ENCODE measurements around the gene DYNLT4. TPM values are rescaled to one million over a fixed set of nuclear protein-coding genes. Genes with fewer than 3 reads are reported as not detected.

The DYNLT4 gene
- total RNA-seq, 2 experiments from 2014 or later = 0.36 to 1.1 TPM

DNA sequence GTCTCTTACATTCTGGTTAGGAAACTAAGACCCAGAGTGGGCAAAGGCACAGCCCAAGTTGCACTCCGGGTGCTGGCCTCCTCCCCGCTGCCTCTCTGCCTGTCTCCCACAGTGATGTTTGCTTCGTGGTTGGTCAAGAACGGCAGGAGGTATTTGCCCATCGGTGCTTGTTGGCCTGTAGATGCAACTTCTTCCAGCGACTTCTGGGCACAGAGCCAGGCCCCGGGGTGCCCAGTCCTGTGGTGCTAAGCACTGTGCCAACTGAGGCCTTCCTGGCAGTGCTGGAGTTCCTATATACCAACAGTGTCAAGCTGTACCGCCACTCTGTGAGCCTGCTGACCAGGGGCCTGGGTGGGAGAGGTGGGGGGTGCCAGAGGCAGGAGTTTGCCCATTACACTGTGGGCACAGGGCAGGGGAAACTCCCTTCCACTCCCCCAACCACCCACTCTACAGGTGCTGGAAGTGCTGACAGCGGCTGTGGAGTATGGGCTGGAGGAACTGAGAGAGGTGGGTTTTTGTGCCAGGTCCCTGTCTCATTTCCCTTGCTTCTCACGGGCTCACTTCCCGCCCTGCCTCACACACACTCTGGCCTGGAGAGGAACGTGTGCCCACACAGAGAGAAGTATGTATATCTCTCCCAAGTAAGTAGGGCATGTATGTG is 3.1 kb upstream of the DYNLT4 start:
- CTCF ChIA-PET = interaction anchor here (0.7 to 4.4 kb wide), 6 partner anchors 12 to 225 kb away, joined by 3 to 51 read pairs (median 14); partner anchors contain the start of genes PLK3 and RNU5D-1
- TF ChIP-seq, protein P1, sequence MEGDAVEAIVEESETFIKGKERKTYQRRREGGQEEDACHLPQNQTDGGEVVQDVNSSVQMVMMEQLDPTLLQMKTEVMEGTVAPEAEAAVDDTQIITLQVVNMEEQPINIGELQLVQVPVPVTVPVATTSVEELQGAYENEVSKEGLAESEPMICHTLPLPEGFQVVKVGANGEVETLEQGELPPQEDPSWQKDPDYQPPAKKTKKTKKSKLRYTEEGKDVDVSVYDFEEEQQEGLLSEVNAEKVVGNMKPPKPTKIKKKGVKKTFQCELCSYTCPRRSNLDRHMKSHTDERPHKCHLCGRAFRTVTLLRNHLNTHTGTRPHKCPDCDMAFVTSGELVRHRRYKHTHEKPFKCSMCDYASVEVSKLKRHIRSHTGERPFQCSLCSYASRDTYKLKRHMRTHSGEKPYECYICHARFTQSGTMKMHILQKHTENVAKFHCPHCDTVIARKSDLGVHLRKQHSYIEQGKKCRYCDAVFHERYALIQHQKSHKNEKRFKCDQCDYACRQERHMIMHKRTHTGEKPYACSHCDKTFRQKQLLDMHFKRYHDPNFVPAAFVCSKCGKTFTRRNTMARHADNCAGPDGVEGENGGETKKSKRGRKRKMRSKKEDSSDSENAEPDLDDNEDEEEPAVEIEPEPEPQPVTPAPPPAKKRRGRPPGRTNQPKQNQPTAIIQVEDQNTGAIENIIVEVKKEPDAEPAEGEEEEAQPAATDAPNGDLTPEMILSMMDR (IDR thresholded peaks at IDR 0.05) = no peak
- DNase-seq (peak; percentile 51), ATAC-seq (no peak)
- peak overlapping the region; percentile 55 for H3K4me3 Mint-ChIP-seq
- H3K9me3 Mint-ChIP-seq = no peaks in the 10 kb centered on the region
- POLR2A ChIA-PET = interaction anchor here (0.6 to 12.0 kb wide), 13 partner anchors 10 to 203 kb away, joined by 3 to 214 read pairs (median 7); partner anchors contain the start of genes BEST4, EIF2B3, PLK3 and RNU5D-1
- H3K36me3 Mint-ChIP-seq (ENCODE audit: low read depth) = peaks cover 31% of the 10 kb centered on the region
- intact Hi-C loops (cut with micrococcal nuclease) = no loop called here
- no peaks in the 10 kb centered on the region for H3K27me3 Mint-ChIP-seq
- peak overlapping the region; percentile 99 for H3K27ac Mint-ChIP-seq
- H3K4me1 Mint-ChIP-seq (ENCODE audit: low read depth) = peaks cover 76% of the 10 kb centered on the region

DNA sequence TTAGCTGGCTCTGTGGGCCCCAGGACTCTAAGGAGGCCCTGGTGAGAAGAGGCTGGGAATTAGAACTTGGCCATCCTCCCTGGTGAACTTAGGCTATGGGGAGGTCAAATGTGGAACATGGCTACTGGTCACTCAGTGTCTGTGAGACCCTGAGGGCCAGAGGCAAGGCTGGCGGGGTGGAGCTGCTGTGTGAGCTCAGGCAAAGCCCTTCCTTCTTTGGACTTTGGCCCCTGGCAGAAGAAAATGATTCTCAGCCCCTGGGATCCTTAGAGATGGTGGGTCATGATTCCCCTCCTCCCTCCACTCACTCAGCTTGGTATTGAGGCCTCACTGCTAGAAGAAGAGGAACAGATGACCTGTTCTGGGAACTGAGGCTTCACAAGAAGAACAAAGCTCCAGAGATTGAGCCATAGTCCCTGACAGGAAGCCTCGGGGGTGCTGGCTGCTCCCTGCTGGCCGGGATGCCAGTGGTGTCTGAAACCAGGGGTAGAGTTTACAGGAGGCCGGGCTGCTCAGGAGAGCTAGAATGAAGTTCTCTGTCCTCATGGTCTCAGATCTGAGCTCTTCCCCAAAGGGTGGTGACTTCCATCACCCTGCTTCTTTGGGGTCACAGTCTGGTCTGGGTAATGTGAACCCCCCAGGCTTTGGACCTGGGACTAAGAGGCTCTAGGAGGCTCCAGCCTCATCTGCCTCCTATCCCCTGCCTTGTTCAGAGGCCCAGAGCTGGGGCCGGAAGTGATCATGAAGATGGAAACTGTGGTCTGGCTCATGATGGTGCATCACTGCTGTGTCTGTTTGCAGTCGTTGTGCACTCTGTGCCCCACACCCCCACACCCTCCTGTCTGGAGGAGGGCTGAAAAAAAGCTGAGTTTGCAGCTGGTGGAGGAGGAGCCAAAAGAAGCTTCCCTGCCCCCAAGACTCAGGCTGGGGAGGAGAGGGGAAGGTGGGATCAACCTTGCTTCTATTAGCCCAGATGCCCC is 2.1 kb upstream of the DYNLT4 start:
- peaks cover 76% of the 10 kb centered on the region for H3K4me1 Mint-ChIP-seq (ENCODE audit: low read depth)
- DNase-seq (peak; percentile 97), ATAC-seq (peak; percentile 56)
- H3K27ac Mint-ChIP-seq = peak overlapping the region; percentile 99
- TF ChIP-seq, protein P1 (IDR thresholded peaks at IDR 0.05) = no peak
- peaks cover 32% of the 10 kb centered on the region for H3K36me3 Mint-ChIP-seq (ENCODE audit: low read depth)
- intact Hi-C loops (cut with micrococcal nuclease) = loop anchor here (2.0 to 10.0 kb wide), 2 partner anchors 78 to 496 kb away; partner anchors contain the start of gene RNU5D-1
- ChIA-PET CTCF (interaction anchor here (0.9 to 4.4 kb wide), 9 partner anchors 10 to 157 kb away, joined by 3 to 51 read pairs (median 6); partner anchors contain the start of genes BEST4, PLK3 and RNU5D-1), POLR2A (interaction anchor here (0.6 to 12.0 kb wide), 20 partner anchors 10 to 713 kb away, joined by 3 to 214 read pairs (median 5); partner anchors contain the start of genes BEST4, EIF2B3, HECTD3 and MUTYH)
- no peaks in the 10 kb centered on the region for H3K9me3 Mint-ChIP-seq
- peak overlapping the region; percentile 55 for H3K4me3 Mint-ChIP-seq
- no peaks in the 10 kb centered on the region for H3K27me3 Mint-ChIP-seq

DNA sequence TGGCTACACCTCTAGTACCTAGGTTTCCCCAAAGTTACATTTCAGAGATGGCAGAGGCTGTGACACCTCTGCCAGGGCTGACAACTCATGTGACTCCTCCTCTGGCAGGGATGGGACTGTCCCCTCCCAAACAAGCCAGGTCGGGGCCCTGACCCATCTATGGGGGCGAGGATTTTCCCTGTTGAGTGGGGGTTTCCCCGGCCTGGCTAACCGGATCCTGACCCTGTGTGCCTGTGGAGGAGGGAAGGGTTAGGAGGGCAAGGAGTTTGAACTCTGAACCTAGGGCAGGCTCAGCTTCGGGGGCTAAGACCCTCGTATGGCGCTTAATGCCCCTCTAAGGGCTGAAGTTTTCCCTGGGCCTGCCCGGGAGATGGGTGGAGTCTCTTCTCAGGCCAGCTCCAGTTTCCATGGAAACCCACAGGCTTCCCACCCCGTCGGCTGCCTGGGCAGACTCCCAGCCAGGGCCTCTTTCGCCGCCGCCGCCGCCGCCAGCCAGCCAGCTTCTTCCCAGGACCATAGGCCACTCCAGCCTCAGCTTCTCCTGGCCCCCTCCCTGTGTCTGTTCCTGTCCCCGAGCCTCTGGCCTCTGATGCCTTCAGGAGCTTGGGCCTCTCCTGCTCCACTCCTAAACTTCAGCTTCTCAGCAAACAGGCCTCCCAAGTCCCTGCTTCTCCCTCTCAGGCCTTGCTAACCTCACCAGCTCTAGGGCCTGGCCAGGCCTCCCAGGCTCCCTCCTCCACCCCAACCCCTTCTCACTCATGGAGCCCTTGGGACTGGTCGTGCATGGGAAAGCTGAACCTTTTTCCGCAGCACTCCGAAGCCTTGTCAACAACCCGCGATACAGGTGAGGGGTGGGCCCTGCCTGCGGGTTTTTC is 1.1 kb upstream of the DYNLT4 start, which contains the start of gene BTBD19:
BTBD19 (plus strand) TSS at position 461 of the 875 bp plus-strand sequence; CDS start at position 759, 298 bp downstream.
- ChIA-PET POLR2A (interaction anchor here (0.6 to 12.0 kb wide), 14 partner anchors 9 to 714 kb away, joined by 3 to 214 read pairs (median 8); partner anchors contain the start of genes BEST4, HECTD3, MUTYH and PLK3), CTCF (interaction anchor here (0.7 to 4.4 kb wide), 9 partner anchors 10 to 495 kb away, joined by 3 to 51 read pairs (median 6); partner anchors contain the start of genes PLK3 and RNU5D-1)
- TF ChIP-seq, protein P1 (IDR thresholded peaks at IDR 0.05) = no peak
- Mint-ChIP-seq H3K9me3 (no peaks in the 10 kb centered on the region), H3K4me3 (peak within 1 kb of the TSS; percentile 55), H3K36me3 (ENCODE audit: low read depth) (peaks cover 40% of the 10 kb centered on the region), H3K27me3 (no peaks in the 10 kb centered on the region), H3K27ac (peak within 1 kb of the TSS; percentile 99), H3K4me1 (ENCODE audit: low read depth) (peaks cover 82% of the 10 kb centered on the region)
- peak; percentile 56 for ATAC-seq
- intact Hi-C loops (cut with micrococcal nuclease) = loop anchor here (2.0 to 10.0 kb wide), 2 partner anchors 77 to 497 kb away; partner anchors contain the start of gene RNU5D-1
- peak; percentile 88 for DNase-seq

Data from activated CD8-positive, alpha-beta T cell treated with anti-CD3 and anti-CD28 coated beads for 36 hours (primary cell).